H1 (cell line): ENCODE measurements around the gene GNG12. TPM values are rescaled to one million over a fixed set of nuclear protein-coding genes. Genes with fewer than 3 reads are reported as not detected.

ENCODE experiments used
- BACH1 ChIP-seq: IDR thresholded peaks from 2 replicates; pipeline ENCODE4 v1.6.1; 2012; ENCODE audit warnings: low read length, improper control_type of control experiment
- BRCA1 ChIP-seq: IDR thresholded peaks from 2 replicates; pipeline ENCODE4 v1.6.1; 2012; ENCODE audit warnings: low read depth, low read length, improper control_type of control experiment
- CEBPB ChIP-seq: IDR thresholded peaks from 2 replicates; pipeline ENCODE4 v1.6.1; 2012; ENCODE audit warnings: low read depth, low read length
- CHD7 ChIP-seq: fragments of 300-600 bp; sonication (generic); IDR thresholded peaks from 2 replicates; pipeline ENCODE4 v1.7.1; 2012; ENCODE audit warnings: low read length, moderate library complexity, mild to moderate bottlenecking, inconsistent platforms; ENCODE audit not compliant: insufficient replicate concordance
- FOSL1 ChIP-seq: IDR thresholded peaks from 2 replicates; pipeline ENCODE4 v1.6.1; 2011; ENCODE audit warnings: mild to moderate bottlenecking, low read depth, low read length, moderate library complexity; ENCODE audit not compliant: insufficient read depth
- JUND ChIP-seq: IDR thresholded peaks from 2 replicates; pipeline ENCODE4 v1.6.1; 2011; ENCODE audit warnings: mild to moderate bottlenecking, improper control_type of control experiment, low read length
- RAD21 ChIP-seq, 2 experiments: IDR thresholded peaks in 1 of 2; conservative IDR thresholded peaks in 1 of 2; 2 replicates each; pipeline ENCODE4 v1.6.1; 2011; ENCODE audit warnings: low read depth in 2 of 2, low read length in 2 of 2, improper control_type of control experiment in 1 of 2, inconsistent platforms in 1 of 2, mild to moderate bottlenecking in 1 of 2, moderate library complexity in 1 of 2
- RBBP5 ChIP-seq: IDR thresholded peaks from 2 replicates; pipeline ENCODE4 v1.7.1; 2012; ENCODE audit warnings: low read depth, mild to moderate bottlenecking, inconsistent platforms, low read length, moderate library complexity, borderline replicate concordance
- SAP30 ChIP-seq: fragments of 300-600 bp; sonication (generic); IDR thresholded peaks from 2 replicates; pipeline ENCODE4 v1.7.1; 2012; ENCODE audit warnings: low read length, moderate library complexity, mild to moderate bottlenecking, inconsistent platforms; ENCODE audit not compliant: insufficient read depth, insufficient replicate concordance
- SP2 ChIP-seq: IDR thresholded peaks from 2 replicates; pipeline ENCODE4 v1.6.1; 2012; ENCODE audit warnings: mild to moderate bottlenecking, low read length, inconsistent platforms
- SRF ChIP-seq: IDR thresholded peaks from 2 replicates; pipeline ENCODE4 v1.6.1; 2011; ENCODE audit warnings: mild to moderate bottlenecking, low read depth, low read length, moderate library complexity
- ZNF274 ChIP-seq: IDR thresholded peaks from 2 replicates; pipeline ENCODE4 v1.7.0; 2012; ENCODE audit warnings: low read length, borderline replicate concordance; ENCODE audit errors: extremely low read depth
- polyA plus RNA-seq, 7 experiments: library from polyadenylated mRNA; depleted of rRNA in 3 of 7; stranded (reverse) in 5 of 7; unstranded in 2 of 7; fragments of >200 nt in 5 of 7; fragments of 200-250 nt in 2 of 7; gene quantifications; 1 replicate in 5 of 7; 2 replicates in 1 of 7; 4 replicates in 1 of 7; pipeline versions ENCODE4 v1.2.1 to v1.2.3, GENCODE V29; 2011 to 2013; ENCODE audit warnings: missing spikeins in 2 of 7, mixed read lengths in 2 of 7
- total RNA-seq: library from RNA; stranded (reverse); fragmentation: NEBNext Ultra II Directional; extraction: Animal tissue kit (Norgen Biotek cat#: 25700); gene quantifications from 2 replicates; pipeline ENCODE4 v1.2.1, GENCODE V29; 2021

Gene GNG12
- total and polyA plus RNA-seq, 2 of the 8 experiments (the other 6 are each of a cell fraction or from before 2014, with no cell fraction given): 11.4 to 35.8 TPM

DNA sequence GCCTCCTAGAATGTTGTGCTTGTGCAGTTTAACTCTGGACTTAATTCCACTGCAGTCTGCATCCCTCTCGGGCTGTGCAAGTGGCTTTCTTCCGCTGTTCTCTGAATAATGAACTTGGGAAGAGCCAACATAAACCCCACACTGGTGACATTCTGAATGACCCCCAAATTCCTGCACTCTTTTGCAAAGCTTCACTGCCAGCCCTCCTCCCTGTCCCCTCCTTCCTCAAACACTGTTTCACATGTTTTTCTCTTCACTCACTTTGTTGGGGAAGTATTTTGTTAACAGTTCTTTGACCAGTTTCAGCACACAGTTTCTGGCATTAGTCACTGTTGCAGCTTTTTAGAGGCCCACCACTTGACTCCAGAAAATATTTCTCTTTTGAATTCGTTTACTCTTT, 39.7 kb downstream of the GNG12 start (continued):
- TF ChIP-seq CHD7 (no peak), SRF (no peak), SP2 (no peak), BRCA1 (no peak), RBBP5 (no peak), SAP30 (no peak), FOSL1 (no peak), BACH1 (no peak), ZNF274 (no peak), JUND (no peak), RAD21 (IDR thresholded peaks at IDR 0.05 in 1 of 2, conservative IDR thresholded peaks at IDR 0.05 in 1 of 2; ENCODE audit: low read depth in 2 of 2, low read length in 2 of 2) (no peak), CEBPB (no peak)
